Measurements from ENCODE around the gene LRMDA.

DNA sequence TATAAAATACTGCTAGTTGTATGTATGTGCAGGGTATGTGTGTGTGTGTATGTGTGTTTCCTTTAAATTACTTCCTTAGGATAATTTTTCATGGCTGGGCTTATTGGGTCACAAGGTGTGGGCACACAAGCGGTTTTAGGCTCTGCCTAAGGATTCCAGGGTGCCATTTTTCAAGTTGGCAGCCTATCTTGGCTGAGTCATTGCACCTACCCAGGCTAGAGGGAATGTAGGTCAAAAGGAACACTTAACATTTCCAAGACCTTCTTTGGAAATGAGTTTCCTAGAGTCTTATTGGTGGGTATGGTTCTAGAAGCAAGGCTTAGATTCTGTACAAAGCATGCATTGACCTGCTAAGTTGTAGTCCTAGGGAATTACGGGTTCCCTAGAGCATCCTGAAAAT is 642.1 kb downstream of the LRMDA start:
- TF ChIP-seq EP300 (IDR thresholded peaks at IDR 0.05) (no peak), POLR2A (IDR thresholded peaks at IDR 0.05) (no peak)
- TF ChIP-seq, protein P1, sequence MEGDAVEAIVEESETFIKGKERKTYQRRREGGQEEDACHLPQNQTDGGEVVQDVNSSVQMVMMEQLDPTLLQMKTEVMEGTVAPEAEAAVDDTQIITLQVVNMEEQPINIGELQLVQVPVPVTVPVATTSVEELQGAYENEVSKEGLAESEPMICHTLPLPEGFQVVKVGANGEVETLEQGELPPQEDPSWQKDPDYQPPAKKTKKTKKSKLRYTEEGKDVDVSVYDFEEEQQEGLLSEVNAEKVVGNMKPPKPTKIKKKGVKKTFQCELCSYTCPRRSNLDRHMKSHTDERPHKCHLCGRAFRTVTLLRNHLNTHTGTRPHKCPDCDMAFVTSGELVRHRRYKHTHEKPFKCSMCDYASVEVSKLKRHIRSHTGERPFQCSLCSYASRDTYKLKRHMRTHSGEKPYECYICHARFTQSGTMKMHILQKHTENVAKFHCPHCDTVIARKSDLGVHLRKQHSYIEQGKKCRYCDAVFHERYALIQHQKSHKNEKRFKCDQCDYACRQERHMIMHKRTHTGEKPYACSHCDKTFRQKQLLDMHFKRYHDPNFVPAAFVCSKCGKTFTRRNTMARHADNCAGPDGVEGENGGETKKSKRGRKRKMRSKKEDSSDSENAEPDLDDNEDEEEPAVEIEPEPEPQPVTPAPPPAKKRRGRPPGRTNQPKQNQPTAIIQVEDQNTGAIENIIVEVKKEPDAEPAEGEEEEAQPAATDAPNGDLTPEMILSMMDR (IDR thresholded peaks at IDR 0.05) = no peak
